GM08714 (cell line): ENCODE measurements around the gene NACC2.

Experiments used
- H3K4me3 ChIP-seq: fragments of 200-500 bp; sonication (Bioruptor generic); 2 replicates; pipeline ENCODE4 v1.5.1; 2014; ENCODE audit warnings: mild to moderate bottlenecking, low read length, inconsistent platforms
- ZNF274 ChIP-seq: IDR thresholded peaks from 2 replicates; pipeline ENCODE4 v1.6.1; 2012; ENCODE audit warnings: mild to moderate bottlenecking, low read depth, low read length

The NACC2 gene

DNA sequence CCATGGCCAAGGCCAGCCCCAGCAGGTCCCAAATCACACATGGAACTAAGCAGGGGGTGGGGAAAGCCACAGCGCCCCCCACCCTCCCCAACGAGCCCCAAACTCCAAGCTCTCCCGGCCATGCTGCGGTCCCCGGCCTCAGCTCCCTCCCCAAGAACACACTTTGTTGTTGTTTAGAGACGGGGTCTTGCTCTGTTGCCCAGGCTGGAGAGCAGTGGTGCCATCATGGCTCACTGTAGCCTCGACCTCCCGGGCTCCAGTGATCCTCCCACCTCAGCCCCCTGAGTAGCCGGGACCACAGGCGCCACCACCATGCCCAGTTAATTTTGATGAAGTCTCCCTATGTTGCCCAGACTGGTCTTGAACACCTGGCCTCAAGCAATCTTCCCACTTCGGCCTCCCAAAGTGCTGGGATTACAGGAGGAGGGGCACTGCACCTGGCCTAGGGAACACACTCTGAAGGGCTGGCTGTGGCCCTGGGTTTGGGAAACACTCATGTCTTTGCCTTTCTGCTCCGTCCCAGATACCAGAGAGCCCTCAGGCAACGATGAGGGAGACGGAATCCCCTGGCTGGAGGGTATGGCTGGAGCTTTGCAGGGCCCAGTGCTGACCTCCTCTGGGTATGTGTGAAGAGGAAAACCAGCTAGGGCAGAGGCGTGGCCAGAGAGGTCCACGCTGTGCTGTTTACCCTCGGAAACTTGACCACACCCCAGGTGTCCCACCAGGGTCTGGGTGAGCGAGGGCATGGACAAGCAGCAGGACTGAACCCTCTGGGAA lies 80.8 kb downstream of the NACC2 start:
- no peak for TF ChIP-seq ZNF274

DNA sequence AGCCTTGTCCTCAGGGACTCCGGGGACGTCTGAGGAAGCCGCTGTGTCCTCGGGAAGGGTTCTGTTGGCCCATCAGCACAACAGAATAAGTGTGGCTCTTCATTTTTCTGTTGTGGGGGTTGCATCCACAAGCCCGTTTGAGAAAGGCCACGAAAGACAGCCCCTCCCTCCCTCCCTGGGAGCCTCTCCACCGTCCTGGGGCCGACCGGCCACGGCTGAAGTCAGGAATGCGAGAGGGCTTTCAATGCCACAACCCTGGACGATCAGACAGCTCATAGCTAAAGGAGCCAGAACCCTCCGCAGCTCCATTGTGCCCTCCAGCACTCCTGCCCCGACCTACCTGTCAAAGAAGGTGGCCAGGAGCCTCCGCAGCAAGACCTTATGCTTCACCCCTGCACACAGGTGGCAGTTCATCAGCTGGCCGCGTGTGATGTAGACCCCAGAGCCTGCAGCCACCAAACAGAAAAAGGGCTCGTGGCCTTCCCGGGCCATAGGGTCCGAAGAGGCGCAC lies 81.5 kb downstream of the NACC2 start:
- no peak overlapping the region for H3K4me3 ChIP-seq
- no peak for TF ChIP-seq ZNF274

More for the DNA sequence above, 80.8 kb downstream of the NACC2 start:
- H3K4me3 ChIP-seq, result no peak overlapping the region

DNA sequence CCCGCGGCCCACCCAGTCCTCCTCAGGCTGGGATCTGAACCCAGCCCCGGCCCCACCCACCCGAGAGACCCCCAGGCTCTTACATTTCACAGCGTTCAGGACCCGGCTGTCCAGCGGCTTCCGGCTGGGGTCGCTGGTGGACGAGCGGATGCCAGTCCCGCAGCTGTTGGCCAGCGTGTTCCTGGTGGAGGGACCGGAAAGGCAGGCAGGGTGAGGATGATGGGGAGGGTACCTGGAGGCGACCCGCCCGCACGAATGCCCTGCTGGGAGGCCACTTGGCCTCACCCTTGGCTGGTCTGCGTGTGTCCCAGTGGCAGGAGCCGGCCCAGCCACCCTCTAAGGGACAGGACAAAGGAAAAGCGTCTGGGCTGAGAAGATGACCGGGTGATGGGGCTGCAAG lies 82.0 kb downstream of the NACC2 start:
- no peak for TF ChIP-seq ZNF274
- H3K4me3 ChIP-seq, result no peak overlapping the region

DNA sequence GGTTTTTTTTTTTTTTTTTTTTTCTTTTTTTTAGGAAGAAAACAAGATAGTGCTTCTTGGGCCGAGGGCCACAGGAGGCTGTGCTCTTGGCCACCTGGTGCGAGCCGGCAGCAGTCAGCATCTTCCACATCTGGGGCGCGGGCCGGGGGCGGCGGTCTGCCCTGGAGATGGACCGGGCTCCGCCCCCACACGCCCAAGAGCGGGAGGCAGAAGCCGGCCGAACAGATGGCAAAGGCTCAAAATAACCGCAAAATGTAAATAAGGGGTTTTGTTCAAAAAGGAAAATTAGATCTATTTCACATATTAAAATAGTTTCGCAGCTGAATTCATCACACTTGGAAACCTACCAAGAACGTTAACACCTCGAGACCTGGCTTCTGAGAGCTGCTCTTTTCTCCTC lies 82.4 kb downstream of the NACC2 start:
- H3K4me3 ChIP-seq, result no peak overlapping the region
- TF ChIP-seq ZNF274, result no peak

DNA sequence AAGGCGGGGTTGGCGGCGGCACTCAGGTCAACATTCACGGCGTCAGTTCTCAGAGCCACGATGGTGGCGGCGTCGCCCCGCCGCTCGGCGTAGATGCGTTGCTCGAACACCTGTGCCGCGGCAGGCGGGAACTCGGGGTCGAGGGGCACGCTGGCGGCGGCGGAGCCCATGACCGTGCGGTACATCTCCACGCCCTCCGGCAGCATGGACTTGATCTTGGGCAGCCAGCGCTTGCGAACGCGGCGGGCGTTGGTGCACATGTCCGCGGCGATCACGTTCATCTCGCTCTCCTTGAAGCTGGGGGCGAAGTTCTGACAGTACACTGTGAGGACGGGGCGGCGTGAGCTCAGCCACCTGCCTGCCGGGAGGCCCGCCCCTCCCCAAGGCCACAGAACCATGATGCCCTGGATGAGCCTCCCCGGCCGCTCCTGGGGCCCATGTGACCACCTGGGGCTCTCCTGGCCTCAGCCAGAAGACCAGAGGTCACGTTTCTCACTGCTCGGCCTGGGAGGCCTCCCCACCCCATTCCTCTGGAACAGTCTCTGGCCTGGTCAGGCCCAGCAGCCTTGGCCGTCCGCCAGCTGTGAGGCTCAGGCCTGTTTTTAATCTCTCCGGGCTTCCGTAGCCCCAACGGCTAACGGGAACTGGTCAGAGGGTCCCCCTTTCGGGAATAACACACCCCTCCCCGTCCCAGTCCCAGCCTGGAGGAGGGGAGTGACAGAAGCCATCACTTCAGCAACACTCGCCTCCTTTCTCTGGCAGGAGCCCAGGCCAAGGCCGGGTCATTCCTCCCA lies 83.2 kb downstream of the NACC2 start:
- no peak overlapping the region for H3K4me3 ChIP-seq
- TF ChIP-seq ZNF274, result no peak

DNA sequence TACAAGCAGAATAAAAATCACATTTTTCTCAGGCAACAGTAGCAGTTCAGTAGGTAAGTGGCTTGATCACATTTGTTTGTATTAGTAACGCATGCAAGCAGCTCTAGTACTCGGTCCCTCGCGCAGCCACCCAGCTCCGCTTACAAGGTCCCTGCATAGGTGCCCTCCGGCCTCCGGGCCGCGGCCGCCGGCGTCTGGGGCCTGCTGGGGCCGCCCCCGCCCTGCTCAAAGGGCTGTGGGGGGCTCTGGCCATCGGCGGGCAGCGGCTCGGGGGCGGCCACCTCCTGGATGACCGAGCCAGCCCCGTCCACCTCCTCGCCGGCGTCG lies 83.8 kb downstream of the NACC2 start:
- no peak overlapping the region for H3K4me3 ChIP-seq
- TF ChIP-seq ZNF274, result no peak

DNA sequence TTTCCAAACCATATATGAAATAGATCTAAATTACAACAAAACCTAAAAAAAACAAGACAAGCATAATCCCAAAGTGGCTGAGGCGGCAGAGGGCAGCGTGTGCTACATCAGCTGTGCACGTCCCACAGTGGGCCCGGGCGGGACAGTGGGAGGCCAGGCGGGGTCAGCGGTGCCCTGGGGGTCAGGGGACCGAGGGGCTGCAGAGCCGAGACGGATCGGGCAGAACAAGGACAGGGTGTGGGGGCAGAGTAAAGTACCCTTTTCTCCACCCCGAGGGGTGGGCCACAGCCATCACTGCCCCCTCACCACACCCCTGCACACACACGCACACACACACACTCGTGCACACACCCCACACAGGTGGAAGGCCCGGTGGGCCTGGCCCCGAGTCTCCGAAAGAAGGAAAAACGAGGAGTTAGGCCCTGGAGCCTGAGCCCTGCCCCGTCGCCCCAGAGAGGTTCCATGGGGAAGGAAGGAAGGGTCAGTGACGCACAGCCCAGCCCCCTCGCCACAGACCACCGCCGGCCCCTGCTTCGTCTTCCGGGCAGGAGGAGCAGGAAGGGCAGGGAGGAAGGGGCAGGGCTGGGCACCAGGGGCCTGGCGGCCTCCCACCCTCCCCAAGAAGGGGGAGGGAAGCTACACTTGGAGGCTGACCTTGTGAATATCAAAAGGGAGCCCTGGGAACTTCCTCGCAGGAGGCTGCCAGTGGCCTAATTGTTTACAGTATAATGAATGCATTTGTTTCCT lies 84.3 kb downstream of the NACC2 start:
- H3K4me3 ChIP-seq, result no peak overlapping the region
- no peak for TF ChIP-seq ZNF274

DNA sequence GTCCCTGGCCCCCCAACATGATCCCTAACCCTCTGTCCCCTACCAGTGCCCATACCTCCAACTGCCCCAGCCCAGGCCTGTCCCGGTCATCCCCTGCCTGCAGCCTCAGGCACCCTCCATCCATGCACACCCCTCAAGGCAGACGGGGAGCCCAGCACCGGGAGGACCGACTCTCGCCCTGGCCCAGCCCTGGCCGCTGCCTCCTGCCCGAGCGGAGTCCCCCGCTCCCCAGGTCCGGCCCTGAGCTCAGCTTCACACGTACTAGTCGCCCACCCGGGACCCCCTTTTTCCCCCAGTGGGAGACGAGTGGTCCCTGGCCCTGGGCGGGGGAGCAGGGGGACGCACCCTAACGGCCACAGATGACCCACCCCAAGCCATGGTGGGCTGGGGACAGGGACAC lies 84.9 kb downstream of the NACC2 start:
- TF ChIP-seq ZNF274, result no peak
- H3K4me3 ChIP-seq, result no peak overlapping the region

DNA sequence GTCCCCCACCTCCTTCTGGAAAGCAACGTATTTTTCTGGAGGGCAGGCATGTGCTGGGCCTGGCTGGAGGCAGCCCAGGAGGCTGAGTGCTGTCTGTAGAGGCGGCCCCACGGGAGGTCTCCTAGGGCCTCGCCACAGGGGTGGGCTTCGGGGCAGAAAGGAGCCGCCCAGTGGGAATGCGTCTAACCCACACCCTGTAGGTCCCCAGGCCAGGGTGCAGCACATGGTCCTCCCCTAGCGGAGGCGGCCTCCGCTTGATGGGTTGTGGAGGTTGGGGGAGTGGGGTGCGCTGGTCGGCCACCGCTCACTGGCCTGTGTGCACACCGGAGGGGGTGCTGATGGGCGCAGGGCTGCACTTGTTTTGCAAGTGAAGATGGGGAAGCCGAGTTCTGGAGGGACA lies 85.6 kb downstream of the NACC2 start:
- H3K4me3 ChIP-seq, result no peak overlapping the region
- TF ChIP-seq ZNF274, result no peak

DNA sequence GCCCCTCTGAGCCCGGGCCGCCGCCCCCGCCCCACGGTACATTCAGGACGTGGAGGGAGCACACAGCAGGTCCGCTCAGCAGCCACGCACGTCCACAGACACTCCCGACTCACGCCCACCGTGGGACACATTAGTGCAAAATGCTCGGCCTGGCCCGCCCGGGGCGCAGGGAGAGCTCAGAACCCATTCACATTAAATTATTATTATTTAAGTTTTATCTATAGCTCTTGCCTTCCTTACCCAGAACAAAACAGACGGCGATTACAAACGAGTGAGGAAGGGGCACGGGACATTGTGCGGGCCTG lies 86.4 kb downstream of the NACC2 start:
- no peak overlapping the region for H3K4me3 ChIP-seq
- no peak for TF ChIP-seq ZNF274

DNA sequence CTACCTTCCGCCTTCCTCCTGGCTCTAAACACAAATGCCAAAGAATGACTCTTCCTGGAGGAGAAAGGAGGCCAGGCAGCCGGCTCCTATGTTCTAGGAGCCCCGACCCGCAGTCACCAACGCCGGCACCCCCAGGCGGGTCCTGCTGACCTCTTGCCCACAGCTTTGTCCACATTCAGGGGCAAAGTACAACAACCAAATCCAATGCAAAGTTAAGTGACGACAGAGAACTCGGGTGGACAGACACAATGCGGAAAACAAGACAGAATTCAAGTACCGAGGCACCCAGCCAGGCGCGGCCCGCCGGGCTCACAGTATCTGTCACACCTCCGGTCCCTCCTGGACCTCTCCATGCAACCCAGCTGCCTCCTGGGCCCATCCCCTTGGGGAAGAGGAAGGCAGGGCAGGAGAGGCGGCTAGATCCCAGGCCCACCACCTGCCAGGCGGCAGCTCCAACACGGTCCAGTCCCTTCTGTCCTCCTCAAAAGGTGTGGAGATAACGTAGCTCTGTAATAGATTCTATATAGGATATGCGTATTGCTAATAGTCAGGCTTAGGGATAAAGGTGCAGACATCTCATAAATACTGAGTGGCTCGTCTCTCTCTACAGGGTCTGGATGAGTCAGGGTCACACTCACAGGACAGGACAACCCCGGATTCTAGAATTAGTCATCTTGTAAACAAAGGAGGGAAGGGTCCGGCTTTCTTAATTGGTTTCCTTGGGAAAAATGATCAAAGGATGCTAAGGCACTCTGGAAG lies 87.0 kb downstream of the NACC2 start:
- H3K4me3 ChIP-seq, result no peak overlapping the region
- no peak for TF ChIP-seq ZNF274

DNA sequence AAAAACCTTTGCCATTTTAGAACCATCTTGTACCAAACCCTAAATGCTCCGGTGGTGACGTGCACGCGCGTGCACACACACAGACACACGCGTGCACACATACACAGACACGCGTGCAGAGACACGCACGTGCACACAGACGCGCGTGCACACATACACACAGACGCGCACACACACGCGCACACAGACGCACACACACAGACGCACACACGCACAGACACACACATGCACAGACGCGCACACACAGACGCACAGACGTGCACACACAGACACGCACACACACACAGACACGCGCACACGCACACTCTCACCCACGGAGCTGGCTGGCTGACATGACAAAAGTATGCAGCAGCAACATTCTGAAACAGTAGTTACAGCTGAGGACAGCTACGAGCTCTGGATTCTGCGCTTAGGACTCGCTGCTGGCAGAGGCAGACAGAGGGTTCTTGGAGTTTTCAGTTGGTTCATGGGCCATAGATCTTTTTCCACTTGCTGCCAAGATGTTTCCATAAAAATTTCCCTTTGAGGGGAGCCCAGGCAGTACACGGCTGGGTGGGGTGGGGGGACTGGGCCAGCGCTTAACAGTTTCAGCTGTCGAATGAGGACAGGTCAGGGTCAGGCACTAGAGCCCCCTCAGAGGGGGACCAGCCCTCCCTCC lies 87.7 kb downstream of the NACC2 start:
- TF ChIP-seq ZNF274, result no peak
- H3K4me3 ChIP-seq, result no peak overlapping the region

DNA sequence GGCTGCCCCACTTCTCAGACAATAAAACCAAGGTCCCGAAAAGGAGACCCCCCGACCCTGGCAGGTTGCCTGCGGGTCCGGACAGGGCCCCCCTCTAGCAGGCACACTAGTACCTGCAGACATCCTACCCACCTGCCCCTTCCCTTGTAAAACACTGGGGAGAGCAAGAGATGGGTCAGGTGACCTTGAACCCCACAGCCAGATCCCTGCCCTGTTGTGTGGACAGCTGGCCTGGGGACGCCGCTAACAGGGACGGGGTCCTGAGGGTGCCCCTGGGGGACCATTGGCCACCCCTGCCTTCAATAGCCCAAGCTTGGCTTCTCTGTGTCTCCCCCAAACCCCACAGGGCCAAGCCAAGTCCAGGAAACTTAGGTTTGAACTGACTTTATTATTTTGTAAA lies 88.9 kb downstream of the NACC2 start:
- no peak overlapping the region for H3K4me3 ChIP-seq
- TF ChIP-seq ZNF274, result no peak

DNA sequence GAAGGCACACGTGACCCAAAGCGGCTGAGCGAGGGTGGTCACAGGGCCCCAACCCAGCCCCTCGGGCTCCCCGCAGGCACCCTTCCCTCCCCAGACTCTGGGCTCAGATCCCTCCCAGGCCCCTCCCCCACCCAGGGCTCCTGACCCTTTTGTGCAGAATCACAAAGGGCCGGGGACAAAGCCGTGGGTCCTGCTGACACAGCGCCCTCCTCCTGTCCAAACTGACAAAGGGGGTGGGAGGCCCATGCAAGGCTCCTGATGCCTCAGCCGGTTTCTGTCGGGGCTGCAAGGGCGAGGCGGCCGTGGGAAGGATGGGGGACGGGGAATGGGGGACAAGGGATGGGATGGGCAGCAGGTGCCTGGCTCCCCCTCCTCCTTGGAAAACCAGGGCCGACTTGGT lies 90.4 kb downstream of the NACC2 start:
- H3K4me3 ChIP-seq, result no peak overlapping the region
- TF ChIP-seq ZNF274, result no peak
